SK-N-MC (cell line): ENCODE results near the gene VIPR2.

Experiments used
- EZH2 ChIP-seq: fragments of 200-600 bp; sonication (generic); IDR thresholded peaks from one replicate; pipeline ENCODE4 v1.6.1; 2017; ENCODE audit warnings: antibody characterized with exemption
- FOXP2 ChIP-seq: optimal IDR thresholded peaks from 2 replicates; pipeline ENCODE3; 2011; ENCODE audit warnings: mild to moderate bottlenecking, moderate library complexity; ENCODE audit not compliant: insufficient read depth; ENCODE audit errors: extremely low read length, control extremely low read depth
- POLR2AphosphoS5 ChIP-seq: IDR thresholded peaks from 2 replicates; pipeline ENCODE4 v1.6.1; 2012; ENCODE audit warnings: mild to moderate bottlenecking, low read depth, low read length, borderline replicate concordance

DNA sequence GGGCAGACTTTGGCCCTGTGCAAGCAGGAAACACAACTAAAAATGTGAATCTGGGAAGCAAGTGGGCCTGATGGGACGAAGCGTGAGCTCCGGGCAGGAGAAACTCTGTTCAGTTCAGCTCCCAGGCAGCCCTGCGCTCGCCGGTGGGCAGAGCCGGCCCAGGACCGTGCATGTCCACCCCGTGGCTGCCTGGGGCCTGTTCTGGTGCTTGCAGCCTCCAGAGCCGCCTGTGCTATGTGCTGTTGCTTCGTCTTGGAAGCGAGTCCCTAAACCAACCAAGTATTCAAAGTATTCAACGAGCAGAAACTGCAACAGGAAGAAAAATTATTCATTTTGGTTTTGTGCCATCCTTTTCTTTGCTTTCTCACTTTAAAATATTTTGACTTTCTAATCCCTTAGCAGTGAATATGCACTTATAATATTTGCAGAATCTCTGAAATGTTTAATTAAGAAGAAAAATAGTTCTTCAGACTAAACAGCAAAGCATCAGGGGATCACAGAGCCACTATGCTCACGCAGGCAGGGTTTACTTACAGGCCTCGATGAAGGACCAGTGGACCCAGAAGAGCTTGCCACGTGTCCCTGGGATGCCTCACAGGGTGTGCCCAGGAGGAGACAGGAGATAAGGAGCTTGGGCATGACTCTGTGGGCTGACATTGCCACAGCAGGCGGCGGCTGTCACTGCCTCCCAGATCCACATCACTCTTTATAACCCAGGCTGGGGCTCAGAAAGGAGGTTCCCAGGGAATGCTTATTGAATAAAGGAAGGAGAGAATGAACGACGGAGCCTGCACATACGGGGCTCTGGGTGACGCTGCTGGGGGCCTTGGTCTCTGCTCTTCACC is 45.6 kb downstream of the VIPR2 start:
- TF ChIP-seq POLR2AphosphoS5 (no peak), EZH2 (no peak), FOXP2 (no peak)
